ENCODE data around the gene EML1.

EML1 gene

GRCh38 chr14:99908653-99909250 is 115.5 kb downstream of the EML1 start:
- DNase-seq: no peak

- no peak for DNase-seq
Measured at GRCh38 chr14:99909513-99910064, 116.4 kb downstream of the EML1 start.

GRCh38 chr14:99910337-99911309 is 117.4 kb downstream of the EML1 start:
- DNase-seq: peak; percentile 60

- DNase-seq: no peak
Measured at GRCh38 chr14:99915305-99916090, 122.3 kb downstream of the EML1 start.

GRCh38 chr14:99916091-99916383 is 122.8 kb downstream of the EML1 start:
- no peak for DNase-seq

GRCh38 chr14:99918781-99919180 is 125.6 kb downstream of the EML1 start:
- DNase-seq: no peak

- DNase-seq: no peak
Measured at GRCh38 chr14:99921425-99921824, 128.2 kb downstream of the EML1 start.

- no peak for DNase-seq
Measured at GRCh38 chr14:99924379-99924778, 131.2 kb downstream of the EML1 start.

GRCh38 chr14:99925471-99925870 is 132.3 kb downstream of the EML1 start:
- DNase-seq: no peak

- no peak for DNase-seq
Measured at GRCh38 chr14:99928963-99929362, 135.8 kb downstream of the EML1 start.

GRCh38 chr14:99929601-99930000 is 136.4 kb downstream of the EML1 start:
- DNase-seq: no peak

GRCh38 chr14:99930420-99931274 is 137.4 kb downstream of the EML1 start:
- DNase-seq: no peak

- no peak for DNase-seq
Measured at GRCh38 chr14:99931308-99931707, 138.1 kb downstream of the EML1 start.

GRCh38 chr14:99936056-99936455 is 142.8 kb downstream of the EML1 start:
- DNase-seq: no peak

GRCh38 chr14:99936738-99937474 is 143.7 kb downstream of the EML1 start:
- DNase-seq: no peak

GRCh38 chr14:99937475-99938244 is 144.4 kb downstream of the EML1 start:
- no peak for DNase-seq

GRCh38 chr14:99938376-99938775 is 145.2 kb downstream of the EML1 start:
- DNase-seq: no peak

- DNase-seq: no peak
Measured at GRCh38 chr14:99938896-99939295, 145.7 kb downstream of the EML1 start.

GRCh38 chr14:99939421-99939820 is 146.2 kb downstream of the EML1 start:
- DNase-seq: no peak

GRCh38 chr14:99940064-99940463 is 146.9 kb downstream of the EML1 start:
- no peak for DNase-seq

- no peak for DNase-seq
Measured at GRCh38 chr14:99941211-99941610, 148.0 kb downstream of the EML1 start.

All from kidney glomerular epithelial cell (primary cell).